SH-SY5Y (cell line): ENCODE measurements around the gene TTC33.

Source experiments
- GATA2 ChIP-seq: IDR thresholded peaks from 2 replicates; pipeline ENCODE4 v1.6.1; 2011; ENCODE audit warnings: mild to moderate bottlenecking, low read depth, low read length
- GATA3 ChIP-seq: IDR thresholded peaks from 2 replicates; pipeline ENCODE4 v1.6.1; 2011; ENCODE audit warnings: low read depth, mild to moderate bottlenecking, low read length, moderate library complexity

GRCh38 chr5:40736103-40736875 lies 19.5 kb downstream of the TTC33 start:
- no peak for TF ChIP-seq GATA2
- no peak for TF ChIP-seq GATA3
